Suprapubic skin (tissue), 4 donors: ENCODE measurements around the gene N4BP2L1. TPM values are rescaled to one million over a fixed set of nuclear protein-coding genes. Genes with fewer than 3 reads are reported as not detected.

Experiments
- DNase-seq, 2 donors: peaks; one replicate each; pipeline ENCODE4 v3.0.0-alpha.2; 2019; ENCODE audit warnings: low spot score in 2 of 2
- H3K27ac ChIP-seq: fragments of 200-600 bp; sonication (generic); one replicate; pipeline ENCODE4 v1.5.1; 2019
- H3K27me3 ChIP-seq: fragments of 200-600 bp; sonication (generic); one replicate; pipeline ENCODE4 v1.5.1; 2019
- H3K36me3 ChIP-seq: fragments of 200-600 bp; sonication (generic); one replicate; pipeline ENCODE4 v1.5.1; 2019
- H3K4me1 ChIP-seq: fragments of 200-600 bp; sonication (generic); one replicate; pipeline ENCODE4 v1.5.1; 2019
- H3K4me3 ChIP-seq: fragments of 200-600 bp; sonication (generic); one replicate; pipeline ENCODE4 v1.5.1; 2019; ENCODE audit warnings: mild to moderate bottlenecking
- H3K9me3 ChIP-seq: fragments of 200-600 bp; sonication (generic); one replicate; pipeline ENCODE4 v1.5.1; 2019
- EP300 ChIP-seq: sonication (generic); formaldehyde crosslinking; IDR thresholded peaks from one replicate; pipeline ENCODE4 v1.6.1; 2017; ENCODE audit warnings: antibody characterized with exemption
- POLR2A ChIP-seq, 2 donors: fragments of 450-650 bp; IDR thresholded peaks; one replicate each; pipeline ENCODE4 v1.6.1; 2017; ENCODE audit warnings: antibody characterized with exemption in 2 of 2, mild to moderate bottlenecking in 2 of 2, moderate library complexity in 2 of 2
- POLR2AphosphoS5 ChIP-seq, 3 donors: sonication (generic); formaldehyde crosslinking; IDR thresholded peaks; one replicate each; pipeline ENCODE4 v1.6.1; 2017; ENCODE audit warnings: antibody characterized with exemption in 3 of 3
- WGBS: methylation state at CpG from one replicate; pipeline ENCODE4 v1.1.5; 2018; 5-methylcytosine and 5-hydroxymethylcytosine counted together
- total RNA-seq, 4 donors: library from RNA; depleted of rRNA; stranded (reverse); fragments of >200 nt; gene quantifications; one replicate each; pipeline ENCODE4 v1.1.0, GENCODE V29; 2016
- TF ChIP-seq, protein P1 (sequence below), 2 donors: fragments of 200-600 bp in 1 of 2; fragments of 450-650 bp in 1 of 2; sonication (generic) in 1 of 2; IDR thresholded peaks; one replicate each; pipeline ENCODE4 v1.5.1; 2016 to 2019; ENCODE audit warnings: antibody characterized with exemption in 2 of 2, mild to moderate bottlenecking in 1 of 2, moderate library complexity in 1 of 2

N4BP2L1 gene
- total RNA-seq, 4 donors from 2014 or later = 31.3 to 71.5 (median 34.6) TPM

DNA sequence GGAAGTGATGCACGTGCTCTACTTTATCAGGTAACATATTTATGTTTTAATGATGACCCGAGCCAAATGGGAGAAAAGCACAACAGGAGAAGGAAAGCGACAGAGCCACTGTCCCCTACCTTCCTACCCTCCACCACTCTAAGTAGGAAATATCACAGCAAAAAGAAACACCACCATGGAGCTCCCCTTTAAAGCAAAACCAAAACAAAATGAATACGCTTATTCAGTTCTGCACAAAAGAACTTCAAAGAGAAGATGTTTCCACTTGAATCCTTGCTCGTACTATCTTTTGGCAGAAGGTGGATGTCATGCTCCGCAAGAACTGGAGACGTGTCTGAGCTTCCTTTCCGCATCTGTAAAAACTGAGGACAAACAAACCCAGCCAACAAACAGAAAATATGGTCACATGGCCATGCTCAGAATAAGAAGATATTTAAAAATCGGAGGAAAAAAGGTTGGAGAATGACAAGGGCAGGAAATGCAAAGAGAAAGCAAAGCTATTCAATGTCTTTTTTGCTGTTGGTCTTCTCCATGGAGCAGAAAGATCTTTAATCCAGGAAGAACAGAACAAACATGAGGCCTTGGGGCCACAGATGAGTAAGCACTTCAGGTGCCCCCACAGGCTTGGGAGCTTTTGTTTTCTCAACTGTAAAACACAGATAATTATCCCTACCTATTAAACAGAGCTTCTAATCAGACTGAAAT, 19.5 kb downstream of the N4BP2L1 start:
- no peaks in the 10 kb centered on the region for H3K27me3 ChIP-seq
- no peak overlapping the region for H3K4me3 ChIP-seq
- no peak overlapping the region for H3K27ac ChIP-seq
- peaks cover 16% of the 10 kb centered on the region for H3K36me3 ChIP-seq
- no peaks in the 10 kb centered on the region for H3K9me3 ChIP-seq
- TF ChIP-seq EP300 = no peak
- TF ChIP-seq POLR2A (IDR thresholded peaks at IDR 0.05) = no peak
- TF ChIP-seq POLR2AphosphoS5 (IDR thresholded peaks at IDR 0.05) = no peak
- TF ChIP-seq, protein P1, sequence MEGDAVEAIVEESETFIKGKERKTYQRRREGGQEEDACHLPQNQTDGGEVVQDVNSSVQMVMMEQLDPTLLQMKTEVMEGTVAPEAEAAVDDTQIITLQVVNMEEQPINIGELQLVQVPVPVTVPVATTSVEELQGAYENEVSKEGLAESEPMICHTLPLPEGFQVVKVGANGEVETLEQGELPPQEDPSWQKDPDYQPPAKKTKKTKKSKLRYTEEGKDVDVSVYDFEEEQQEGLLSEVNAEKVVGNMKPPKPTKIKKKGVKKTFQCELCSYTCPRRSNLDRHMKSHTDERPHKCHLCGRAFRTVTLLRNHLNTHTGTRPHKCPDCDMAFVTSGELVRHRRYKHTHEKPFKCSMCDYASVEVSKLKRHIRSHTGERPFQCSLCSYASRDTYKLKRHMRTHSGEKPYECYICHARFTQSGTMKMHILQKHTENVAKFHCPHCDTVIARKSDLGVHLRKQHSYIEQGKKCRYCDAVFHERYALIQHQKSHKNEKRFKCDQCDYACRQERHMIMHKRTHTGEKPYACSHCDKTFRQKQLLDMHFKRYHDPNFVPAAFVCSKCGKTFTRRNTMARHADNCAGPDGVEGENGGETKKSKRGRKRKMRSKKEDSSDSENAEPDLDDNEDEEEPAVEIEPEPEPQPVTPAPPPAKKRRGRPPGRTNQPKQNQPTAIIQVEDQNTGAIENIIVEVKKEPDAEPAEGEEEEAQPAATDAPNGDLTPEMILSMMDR (IDR thresholded peaks at IDR 0.05) = no peak
- no peaks in the 10 kb centered on the region for H3K4me1 ChIP-seq
- 83% methylated on average over 9 of the region's 9 CpGs for WGBS
- DNase-seq = no peak

GRCh38 chr13:32407854-32408253, 20.1 kb downstream of the N4BP2L1 start:
- peaks cover 22% of the 10 kb centered on the region for H3K36me3 ChIP-seq

DNA sequence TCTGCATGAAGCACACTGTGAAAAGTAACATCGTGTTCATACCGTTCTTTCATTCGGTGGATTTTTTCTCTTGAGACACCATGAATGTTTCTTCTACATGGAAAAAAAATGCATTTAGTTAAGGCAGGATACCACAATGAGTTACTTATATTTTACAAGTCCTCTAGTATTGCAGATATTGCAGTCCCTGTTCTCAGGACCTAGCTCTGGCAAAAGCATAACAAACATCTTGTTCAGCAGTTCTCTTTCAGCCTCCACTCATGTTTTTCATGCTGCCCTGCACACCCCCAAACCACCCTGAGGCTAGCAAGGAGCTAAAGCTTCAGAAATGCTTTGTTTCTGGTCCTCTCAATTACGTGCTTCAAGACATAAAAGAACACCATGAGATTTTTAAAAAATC, 24.8 kb downstream of the N4BP2L1 start:
- Histone ChIP-seq H3K27ac (no peak overlapping the region), H3K4me1 (no peaks in the 10 kb centered on the region), H3K4me3 (no peak overlapping the region), H3K36me3 (peaks cover 35% of the 10 kb centered on the region), H3K9me3 (no peaks in the 10 kb centered on the region), H3K27me3 (no peaks in the 10 kb centered on the region)
- no peak for TF ChIP-seq POLR2A (IDR thresholded peaks at IDR 0.05)
- no peak for TF ChIP-seq POLR2AphosphoS5 (IDR thresholded peaks at IDR 0.05)
- TF ChIP-seq EP300 = no peak
- TF ChIP-seq, protein P1 (IDR thresholded peaks at IDR 0.05) = no peak
- no peak for DNase-seq
- 88% methylated on average over 4 of the region's 4 CpGs for WGBS

More at GRCh38 chr13:32407854-32408253, 20.1 kb downstream of the N4BP2L1 start:
- Histone ChIP-seq H3K9me3 (no peaks in the 10 kb centered on the region), H3K4me3 (no peak overlapping the region), H3K4me1 (no peaks in the 10 kb centered on the region), H3K27me3 (no peaks in the 10 kb centered on the region), H3K27ac (no peak overlapping the region)
- no peak for DNase-seq
- 95% methylated on average over 6 of the region's 6 CpGs for WGBS
- TF ChIP-seq POLR2A (IDR thresholded peaks at IDR 0.05) = no peak
- TF ChIP-seq, protein P1 (IDR thresholded peaks at IDR 0.05) = no peak
- no peak for TF ChIP-seq EP300
- no peak for TF ChIP-seq POLR2AphosphoS5 (IDR thresholded peaks at IDR 0.05)

GRCh38 chr13:32391101-32391619, 36.8 kb downstream of the N4BP2L1 start:
- Histone ChIP-seq H3K27me3 (no peaks in the 10 kb centered on the region), H3K36me3 (no peaks in the 10 kb centered on the region), H3K4me1 (no peaks in the 10 kb centered on the region), H3K9me3 (no peaks in the 10 kb centered on the region), H3K27ac (no peak overlapping the region), H3K4me3 (no peak overlapping the region)
- WGBS = 70% methylated on average over 4 of the region's 4 CpGs
- DNase-seq = no peak
- TF ChIP-seq EP300 = no peak
- TF ChIP-seq, protein P1 (IDR thresholded peaks at IDR 0.05) = no peak
- TF ChIP-seq POLR2AphosphoS5 (IDR thresholded peaks at IDR 0.05) = no peak

- Histone ChIP-seq H3K4me1 (no peaks in the 10 kb centered on the region), H3K27ac (no peak overlapping the region), H3K27me3 (no peaks in the 10 kb centered on the region), H3K9me3 (no peaks in the 10 kb centered on the region), H3K36me3 (no peaks in the 10 kb centered on the region), H3K4me3 (no peak overlapping the region)
- DNase-seq = no peak
- TF ChIP-seq EP300 (no peak), POLR2A (IDR thresholded peaks at IDR 0.05) (no peak), POLR2AphosphoS5 (IDR thresholded peaks at IDR 0.05) (no peak)
- TF ChIP-seq, protein P1 (IDR thresholded peaks at IDR 0.05) = no peak
- WGBS = 78% methylated on average over 1 of the region's 1 CpG
Observed at GRCh38 chr13:32390484-32390883, 37.4 kb downstream of the N4BP2L1 start.
